GM12878 (cell line): ENCODE results near the gene ATG14. TPM values are rescaled to one million over a fixed set of nuclear protein-coding genes. Genes with fewer than 3 reads are reported as not detected.

Source experiments
- CBFB ChIP-seq: IDR thresholded peaks from 2 replicates; pipeline ENCODE4 v1.6.1; 2016; ENCODE audit warnings: antibody characterized with exemption, low read depth
- CEBPB ChIP-seq, 2 experiments: fragments of 150-350 bp in 1 of 2; IDR thresholded peaks; 2 replicates each; pipeline ENCODE4 v1.6.1; 2012 to 2014; ENCODE audit warnings: low read depth in 2 of 2, low read length in 2 of 2, borderline replicate concordance in 1 of 2, inconsistent platforms in 1 of 2
- IRF3 ChIP-seq: fragments of 450-650 bp; IDR thresholded peaks from 2 replicates; pipeline ENCODE4 v1.6.1; 2014; ENCODE audit warnings: mild to moderate bottlenecking
- MTA2 ChIP-seq: fragments of 450-650 bp; IDR thresholded peaks from 2 replicates; pipeline ENCODE4 v1.6.1; 2016; ENCODE audit warnings: low read depth, mild to moderate bottlenecking, moderate library complexity
- MXI1 ChIP-seq: fragments of 150-350 bp; IDR thresholded peaks from 2 replicates; pipeline ENCODE4 v1.6.1; 2011; ENCODE audit warnings: low read depth, mild to moderate bottlenecking, inconsistent platforms, low read length, improper control_type of control experiment
- NRF1 ChIP-seq: conservative IDR thresholded peaks from 2 replicates; pipeline ENCODE4 v1.6.1; 2011; ENCODE audit warnings: mild to moderate bottlenecking, low read depth, low read length, improper control_type of control experiment
- PKNOX1 ChIP-seq: fragments of 450-650 bp; IDR thresholded peaks from 2 replicates; pipeline ENCODE4 v1.6.1; 2016; ENCODE audit warnings: mild to moderate bottlenecking
- POLR2AphosphoS2 ChIP-seq: IDR thresholded peaks from 2 replicates; pipeline ENCODE4 v1.6.1; 2011; ENCODE audit warnings: low read depth, mild to moderate bottlenecking, low read length, improper control_type of control experiment, moderate library complexity
- SMC3 ChIP-seq: IDR thresholded peaks from 2 replicates; pipeline ENCODE4 v1.6.1; 2011; ENCODE audit warnings: low read length, improper control_type of control experiment, borderline replicate concordance
- SUZ12 ChIP-seq: fragments of 200-600 bp; sonication (generic); IDR thresholded peaks from one replicate; pipeline ENCODE4 v1.6.1; 2018; ENCODE audit warnings: antibody characterized with exemption, mild to moderate bottlenecking; ENCODE audit not compliant: unreplicated experiment
- TBL1XR1 ChIP-seq: IDR thresholded peaks from 2 replicates; pipeline ENCODE4 v1.6.1; 2012; ENCODE audit warnings: low read depth, low read length, improper control_type of control experiment
- USF1 ChIP-seq: IDR thresholded peaks from 2 replicates; pipeline ENCODE4 v1.6.1; 2011; ENCODE audit warnings: borderline replicate concordance, low read depth, mild to moderate bottlenecking, moderate library complexity, mixed read lengths, low read length; ENCODE audit not compliant: insufficient read depth; ENCODE audit errors: extremely low read length
- YBX1 ChIP-seq: fragments of 450-650 bp; IDR thresholded peaks from 2 replicates; pipeline ENCODE4 v1.6.1; 2016; ENCODE audit warnings: antibody characterized with exemption
- ZBED1 ChIP-seq: IDR thresholded peaks from 2 replicates; pipeline ENCODE4 v1.6.1; 2016; ENCODE audit warnings: borderline replicate concordance
- ZNF207 ChIP-seq: fragments of 450-650 bp; IDR thresholded peaks from 2 replicates; pipeline ENCODE4 v1.6.1; 2014; ENCODE audit warnings: antibody characterized with exemption, mild to moderate bottlenecking, borderline replicate concordance
- ZNF217 ChIP-seq: fragments of 450-650 bp; IDR thresholded peaks from 2 replicates; pipeline ENCODE4 v1.6.1; 2017; ENCODE audit warnings: antibody characterized with exemption, mild to moderate bottlenecking
- ZNF384 ChIP-seq: IDR thresholded peaks from 2 replicates; pipeline ENCODE4 v1.6.1; 2012; ENCODE audit warnings: low read depth, mild to moderate bottlenecking, low read length, improper control_type of control experiment, borderline replicate concordance
- ZNF592 ChIP-seq: fragments of 450-650 bp; IDR thresholded peaks from 2 replicates; pipeline ENCODE4 v1.6.1; 2017; ENCODE audit warnings: mild to moderate bottlenecking, moderate library complexity
- ZNF622 ChIP-seq: fragments of 450-650 bp; IDR thresholded peaks from 2 replicates; pipeline ENCODE4 v1.6.1; 2017; ENCODE audit warnings: mild to moderate bottlenecking, inconsistent platforms
- ZNF687 ChIP-seq: fragments of 450-650 bp; IDR thresholded peaks from 2 replicates; pipeline ENCODE4 v1.6.1; 2017; ENCODE audit warnings: mild to moderate bottlenecking, moderate library complexity
- polyA plus RNA-seq, 11 experiments: library from polyadenylated mRNA; depleted of rRNA in 4 of 11; unstranded in 6 of 11; stranded (reverse) in 5 of 11; fragments of >200 nt; fragmentation: Nextera tagmentation in 4 of 11; fragmentation: Illumina TruSeq in 1 of 11; extraction: Ambion mirVana in 4 of 11; extraction: Trizol in 1 of 11; gene quantifications; 1 replicate in 1 of 11; 2 replicates in 10 of 11; pipeline versions ENCODE4 v1.2.1 to v1.2.3, GENCODE V29; 2011 to 2016; ENCODE audit warnings: inconsistent platforms in 2 of 11, missing spikeins in 2 of 11, low read depth in 1 of 11
- total RNA-seq, 4 experiments: library from RNA; depleted of rRNA in 3 of 4; stranded (reverse); fragments of >200 nt in 3 of 4; fragmentation: Illumina TruSeq in 1 of 4; extraction: Trizol in 1 of 4; gene quantifications; 2 replicates each; pipeline versions ENCODE4 v1.2.1 to v1.2.3, GENCODE V29; 2013 to 2021

Gene ATG14
- total and polyA plus RNA-seq, 10 of the 15 experiments (the other 5 are each of a cell fraction or from before 2014, with no cell fraction given) = 1.1 to 6.4 (median 5.0) TPM

GRCh38 chr14:55450987-55451386 lies 39.4 kb upstream of the ATG14 start (continued):
- TF ChIP-seq ZNF687 (no peak), TBL1XR1 (no peak), SUZ12 (no peak), USF1 (no peak), ZNF384 (no peak), NRF1 (no peak), ZNF217 (no peak), ZBED1 (no peak), MXI1 (no peak), MTA2 (peak; percentile 77), IRF3 (no peak), ZNF207 (no peak), YBX1 (no peak), CBFB (no peak), CEBPB (IDR thresholded peaks at IDR 0.05; ENCODE audit: borderline replicate concordance in 1 of 2, low read depth in 2 of 2, low read length in 2 of 2) (no peak), ZNF592 (no peak), ZNF622 (no peak), PKNOX1 (no peak), POLR2AphosphoS2 (no peak), SMC3 (no peak)
